Neural progenitor cell (in vitro differentiated cells): ENCODE results near the gene CYP26B1. TPM values are rescaled to one million over a fixed set of nuclear protein-coding genes. Genes with fewer than 3 reads are reported as not detected.
A peak's percentile ranks its signal among the peaks of the same experiment; 100 is the strongest.

Experiments
- DNase-seq: peaks from one replicate; pipeline ENCODE4 v3.0.0-alpha.2; 2016; ENCODE audit warnings: low spot score
- H2AFZ ChIP-seq: fragments of 200-600 bp; sonication (generic); replicated peaks from 2 replicates; pipeline ENCODE4 v1.6.1; 2016; ENCODE audit warnings: antibody characterized with exemption
- H3F3A ChIP-seq: fragments of 200-600 bp; sonication (generic); 2 replicates; pipeline ENCODE4 v1.6.1; 2016; ENCODE audit warnings: antibody characterized with exemption, low read depth
- H3K27ac ChIP-seq: fragments of 200-600 bp; sonication (generic); 2 replicates; pipeline ENCODE4 v1.5.1; 2016; ENCODE audit warnings: mild to moderate bottlenecking
- H3K27me3 ChIP-seq: fragments of 200-600 bp; sonication (generic); 2 replicates; pipeline ENCODE4 v1.6.1; 2016; ENCODE audit warnings: mild to moderate bottlenecking, moderate library complexity
- H3K36me3 ChIP-seq: fragments of 200-600 bp; sonication (generic); 2 replicates; pipeline ENCODE4 v1.5.1; 2016
- H3K4me1 ChIP-seq: fragments of 200-600 bp; sonication (generic); 2 replicates; pipeline ENCODE4 v1.6.1; 2016; ENCODE audit warnings: mixed run types
- H3K4me2 ChIP-seq: fragments of 200-600 bp; sonication (generic); 2 replicates; pipeline ENCODE4 v1.6.1; 2016
- H3K4me3 ChIP-seq: fragments of 200-600 bp; sonication (generic); 2 replicates; pipeline ENCODE4 v1.5.1; 2016
- H3K79me2 ChIP-seq: fragments of 200-600 bp; sonication (generic); 2 replicates; pipeline ENCODE4 v1.6.1; 2016; ENCODE audit warnings: low read depth
- H3K9ac ChIP-seq: fragments of 200-600 bp; sonication (generic); 2 replicates; pipeline ENCODE4 v1.6.1; 2016
- H3K9me3 ChIP-seq: fragments of 200-600 bp; sonication (generic); 2 replicates; pipeline ENCODE4 v1.5.1; 2016; ENCODE audit warnings: low read depth
- H4K20me1 ChIP-seq: fragments of 200-600 bp; sonication (generic); 2 replicates; pipeline ENCODE4 v1.6.1; 2016; ENCODE audit warnings: low read depth
- H3K27ac Mint-ChIP-seq: 3 replicates; pipeline ENCODE4 v1.8.0; 2021; ENCODE audit warnings: mixed read lengths
- H3K27me3 Mint-ChIP-seq: 2 replicates; pipeline ENCODE4 v1.8.0; 2022; ENCODE audit warnings: low read depth, mild to moderate bottlenecking, inconsistent platforms, moderate library complexity, mixed read lengths; ENCODE audit not compliant: insufficient read depth
- H3K36me3 Mint-ChIP-seq: 3 replicates; pipeline ENCODE4 v1.8.0; 2021; ENCODE audit warnings: mixed read lengths
- H3K4me1 Mint-ChIP-seq: 3 replicates; pipeline ENCODE4 v1.8.0; 2021; ENCODE audit warnings: mixed read lengths
- H3K4me3 Mint-ChIP-seq: 3 replicates; pipeline ENCODE4 v1.8.0; 2021; ENCODE audit warnings: mild to moderate bottlenecking, moderate library complexity, mixed read lengths
- H3K9me3 Mint-ChIP-seq: 3 replicates; pipeline ENCODE4 v1.8.0; 2020; ENCODE audit warnings: mixed read lengths
- EZH2 ChIP-seq: fragments of 200-600 bp; sonication (generic); IDR thresholded peaks from 2 replicates; pipeline ENCODE4 v1.6.1; 2017; ENCODE audit warnings: antibody characterized with exemption, mild to moderate bottlenecking, moderate library complexity
- EZH2phosphoT487 ChIP-seq: fragments of 200-600 bp; sonication (generic); IDR thresholded peaks from 2 replicates; pipeline ENCODE4 v1.6.1; 2017; ENCODE audit warnings: antibody characterized with exemption
- total RNA-seq: library from RNA; depleted of rRNA; stranded (reverse); fragments of >200 nt; gene quantifications from 2 replicates; pipeline ENCODE4 v1.2.3, GENCODE V29; 2015; ENCODE audit warnings: low replicate concordance
- TF ChIP-seq, protein P1 (sequence below): fragments of 200-600 bp; sonication (generic); IDR thresholded peaks from 2 replicates; pipeline ENCODE4 v1.5.1; 2017; ENCODE audit warnings: antibody characterized with exemption, mild to moderate bottlenecking

CYP26B1 gene
- total RNA-seq, 1 donor from 2014 or later: 0.21 TPM

- Histone ChIP-seq H3K4me1 (peaks cover 47% of the 10 kb centered on the region), H3K4me2 (no peak overlapping the region), H3K79me2 (no peaks in the 10 kb centered on the region), H3K36me3 (no peaks in the 10 kb centered on the region), H3K9me3 (no peaks in the 10 kb centered on the region), H2AFZ (no peak overlapping the region), H3K27me3 (peaks cover 63% of the 10 kb centered on the region), H4K20me1 (peaks cover 13% of the 10 kb centered on the region), H3K27ac (no peak overlapping the region), H3F3A (peaks cover 11% of the 10 kb centered on the region), H3K9ac (no peak overlapping the region), H3K4me3 (no peak overlapping the region)
- no peaks in the 10 kb centered on the region for H3K36me3 Mint-ChIP-seq
- peaks cover 26% of the 10 kb centered on the region for H3K27me3 Mint-ChIP-seq
- H3K27ac Mint-ChIP-seq: no peak overlapping the region
- TF ChIP-seq EZH2 (no peak), EZH2phosphoT487 (no peak)
- TF ChIP-seq, protein P1, sequence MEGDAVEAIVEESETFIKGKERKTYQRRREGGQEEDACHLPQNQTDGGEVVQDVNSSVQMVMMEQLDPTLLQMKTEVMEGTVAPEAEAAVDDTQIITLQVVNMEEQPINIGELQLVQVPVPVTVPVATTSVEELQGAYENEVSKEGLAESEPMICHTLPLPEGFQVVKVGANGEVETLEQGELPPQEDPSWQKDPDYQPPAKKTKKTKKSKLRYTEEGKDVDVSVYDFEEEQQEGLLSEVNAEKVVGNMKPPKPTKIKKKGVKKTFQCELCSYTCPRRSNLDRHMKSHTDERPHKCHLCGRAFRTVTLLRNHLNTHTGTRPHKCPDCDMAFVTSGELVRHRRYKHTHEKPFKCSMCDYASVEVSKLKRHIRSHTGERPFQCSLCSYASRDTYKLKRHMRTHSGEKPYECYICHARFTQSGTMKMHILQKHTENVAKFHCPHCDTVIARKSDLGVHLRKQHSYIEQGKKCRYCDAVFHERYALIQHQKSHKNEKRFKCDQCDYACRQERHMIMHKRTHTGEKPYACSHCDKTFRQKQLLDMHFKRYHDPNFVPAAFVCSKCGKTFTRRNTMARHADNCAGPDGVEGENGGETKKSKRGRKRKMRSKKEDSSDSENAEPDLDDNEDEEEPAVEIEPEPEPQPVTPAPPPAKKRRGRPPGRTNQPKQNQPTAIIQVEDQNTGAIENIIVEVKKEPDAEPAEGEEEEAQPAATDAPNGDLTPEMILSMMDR: no peak
- no peaks in the 10 kb centered on the region for H3K9me3 Mint-ChIP-seq
- no peak overlapping the region for H3K4me3 Mint-ChIP-seq
- no peak for DNase-seq
- peaks cover 24% of the 10 kb centered on the region for H3K4me1 Mint-ChIP-seq
Measured at GRCh38 chr2:72139471-72139873, 8.2 kb downstream of the CYP26B1 start.

GRCh38 chr2:72138921-72139381 is 8.7 kb downstream of the CYP26B1 start:
- H3K36me3 Mint-ChIP-seq: no peaks in the 10 kb centered on the region
- Histone ChIP-seq H3K9ac (no peak overlapping the region), H3K27me3 (peaks cover 57% of the 10 kb centered on the region), H3K9me3 (no peaks in the 10 kb centered on the region), H3K4me1 (peaks cover 42% of the 10 kb centered on the region), H3K36me3 (no peaks in the 10 kb centered on the region), H3K4me2 (no peak overlapping the region), H3K4me3 (no peak overlapping the region), H3K27ac (no peak overlapping the region), H2AFZ (no peak overlapping the region), H4K20me1 (peaks cover 7% of the 10 kb centered on the region), H3K79me2 (no peaks in the 10 kb centered on the region), H3F3A (peaks cover 5% of the 10 kb centered on the region)
- no peak for TF ChIP-seq EZH2phosphoT487
- TF ChIP-seq, protein P1: no peak
- no peak for TF ChIP-seq EZH2
- no peak for DNase-seq
- no peak overlapping the region for H3K4me3 Mint-ChIP-seq
- peaks cover 25% of the 10 kb centered on the region for H3K27me3 Mint-ChIP-seq
- H3K4me1 Mint-ChIP-seq: peaks cover 21% of the 10 kb centered on the region
- no peak overlapping the region for H3K27ac Mint-ChIP-seq
- no peaks in the 10 kb centered on the region for H3K9me3 Mint-ChIP-seq

DNA sequence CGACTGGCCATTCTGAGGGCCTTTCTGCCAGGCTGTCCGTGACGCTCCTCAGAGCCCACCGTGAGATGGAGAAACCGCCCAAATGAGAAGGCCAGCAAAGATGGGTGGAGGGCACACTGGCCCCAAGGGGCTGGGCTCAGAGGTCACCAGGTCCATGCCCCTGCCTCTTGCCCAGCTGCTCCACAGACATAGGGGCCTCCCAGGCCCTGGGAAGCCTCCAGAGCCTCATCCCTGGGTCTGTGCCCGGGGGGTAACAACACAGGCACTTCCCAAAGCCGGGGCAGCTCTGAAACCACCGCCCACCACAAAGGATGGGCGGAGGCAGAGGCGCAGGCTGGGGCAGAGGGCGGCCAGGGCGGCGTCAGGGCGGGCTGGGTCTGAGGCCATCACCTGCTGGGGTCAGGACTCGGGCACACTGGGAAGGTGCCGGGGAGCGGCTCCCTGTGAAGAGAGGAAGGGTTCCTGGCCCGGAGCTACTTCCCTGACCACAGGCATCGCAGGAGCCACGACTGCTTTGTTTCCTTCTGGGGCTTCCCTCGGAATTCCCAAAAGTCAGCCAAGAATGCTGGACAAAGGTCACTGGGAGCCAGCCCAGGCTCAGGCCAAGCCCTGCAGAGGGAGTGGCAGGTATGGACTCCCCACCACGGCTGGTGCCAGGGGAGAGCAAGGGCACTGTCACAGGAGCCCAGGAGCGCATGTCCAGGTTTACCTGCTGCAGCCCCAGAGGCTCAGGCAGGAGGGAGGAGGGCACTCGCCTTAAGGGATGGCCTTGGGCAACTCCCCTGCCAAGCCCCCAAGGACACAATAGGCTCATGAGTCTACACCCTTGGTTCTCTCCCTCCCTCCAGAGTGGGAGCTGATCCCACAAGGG is 9.4 kb downstream of the CYP26B1 start:
- no peak overlapping the region for H3K9ac ChIP-seq
- Mint-ChIP-seq H3K4me3 (no peak overlapping the region), H3K4me1 (peaks cover 15% of the 10 kb centered on the region), H3K9me3 (no peaks in the 10 kb centered on the region), H3K36me3 (no peaks in the 10 kb centered on the region), H3K27me3 (peaks cover 19% of the 10 kb centered on the region), H3K27ac (no peak overlapping the region)
- no peak overlapping the region for H3K4me3 ChIP-seq
- peaks cover 5% of the 10 kb centered on the region for H3F3A ChIP-seq
- DNase-seq: peak; percentile 60
- no peak overlapping the region for H2AFZ ChIP-seq
- peaks cover 50% of the 10 kb centered on the region for H3K27me3 ChIP-seq
- TF ChIP-seq EZH2phosphoT487: no peak
- no peak for TF ChIP-seq EZH2
- TF ChIP-seq, protein P1: no peak
- H3K36me3 ChIP-seq: no peaks in the 10 kb centered on the region
- no peaks in the 10 kb centered on the region for H3K9me3 ChIP-seq
- peaks cover 6% of the 10 kb centered on the region for H4K20me1 ChIP-seq
- no peak overlapping the region for H3K27ac ChIP-seq
- peak overlapping the region; percentile 29 for H3K4me2 ChIP-seq
- peaks cover 35% of the 10 kb centered on the region for H3K4me1 ChIP-seq
- no peaks in the 10 kb centered on the region for H3K79me2 ChIP-seq
